Activated T-cell treated with anti-CD3 and anti-CD28 coated beads for 48 hours (primary cell): Measurements from ENCODE around the gene RPN2.

Experiments used
- DNase-seq: peaks from one replicate; pipeline ENCODE4 v3.0.0-alpha.2; 2020; ENCODE audit warnings: low read depth

RPN2 gene

DNA sequence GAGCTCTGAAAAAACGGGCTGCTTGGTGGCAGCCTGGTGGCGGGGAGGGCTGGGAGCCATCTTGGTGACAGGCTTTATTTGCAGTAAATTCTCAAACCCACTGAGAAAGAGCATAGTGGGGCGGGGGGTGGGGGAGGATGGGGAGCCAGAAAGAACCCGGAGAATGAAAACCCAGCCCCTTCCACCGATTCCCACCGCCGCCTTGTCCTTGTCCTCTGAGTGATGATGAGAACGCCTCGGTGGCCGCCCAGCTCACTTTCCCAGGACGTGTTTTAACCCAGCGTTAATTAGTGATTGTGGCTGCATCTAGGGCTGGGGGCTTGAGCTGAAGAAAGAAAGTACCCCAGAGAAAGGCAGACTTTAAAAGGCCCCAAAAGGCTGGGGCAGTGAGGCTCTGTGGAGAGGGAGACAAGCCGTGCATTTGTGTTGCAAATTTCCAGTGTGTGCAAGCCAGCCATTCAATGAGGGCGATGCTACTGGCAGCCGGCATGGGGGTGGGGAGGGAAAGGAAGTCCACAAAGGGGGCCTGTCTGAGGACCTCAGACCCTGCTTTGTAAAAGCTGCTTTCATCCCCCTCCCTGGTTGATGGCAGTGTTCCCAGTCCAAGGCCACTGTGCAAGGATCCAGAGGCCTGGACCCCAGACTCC is 88.7 kb downstream of the RPN2 start:
- DNase-seq, result no peak

DNA sequence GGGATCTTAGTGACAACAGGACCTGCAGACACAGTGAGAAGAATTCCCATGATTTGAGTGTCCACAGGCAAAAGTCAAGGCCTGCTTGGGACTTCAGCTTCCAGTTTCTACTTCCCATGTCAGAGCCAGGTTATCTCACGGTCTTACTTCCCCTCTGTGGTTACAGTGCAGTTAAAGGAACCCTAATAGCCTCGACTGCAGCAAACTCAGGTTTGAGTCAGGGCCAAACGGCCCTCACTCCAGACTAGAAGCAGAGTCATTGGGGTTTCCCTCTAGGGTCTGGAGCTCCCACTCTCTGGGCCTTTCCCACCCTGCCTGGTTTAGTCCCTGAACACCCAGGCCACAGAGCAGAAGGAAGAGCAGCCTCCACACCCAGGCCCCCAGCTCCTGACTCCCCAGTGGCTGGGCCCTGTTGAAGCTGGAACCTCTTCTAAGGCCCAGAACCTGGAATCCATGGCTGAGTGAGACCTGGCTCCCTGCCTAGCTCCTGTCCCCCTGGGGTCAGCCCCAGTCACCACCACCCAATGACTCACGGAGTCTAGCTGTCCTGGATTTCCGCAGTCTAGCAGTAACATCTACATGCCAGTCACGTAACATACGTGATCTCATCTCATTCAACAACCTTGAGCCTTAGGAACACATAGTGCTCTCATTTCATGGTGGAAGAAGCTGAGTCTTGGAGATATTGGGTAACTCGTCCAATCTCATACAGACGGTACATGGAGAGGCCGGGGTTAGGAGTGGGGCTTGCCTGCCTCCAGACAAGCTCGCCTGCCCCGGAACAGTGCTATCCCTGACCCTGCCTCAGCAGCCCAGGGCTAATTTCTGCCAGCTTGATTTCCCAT is 91.7 kb downstream of the RPN2 start:
- no peak for DNase-seq

DNA sequence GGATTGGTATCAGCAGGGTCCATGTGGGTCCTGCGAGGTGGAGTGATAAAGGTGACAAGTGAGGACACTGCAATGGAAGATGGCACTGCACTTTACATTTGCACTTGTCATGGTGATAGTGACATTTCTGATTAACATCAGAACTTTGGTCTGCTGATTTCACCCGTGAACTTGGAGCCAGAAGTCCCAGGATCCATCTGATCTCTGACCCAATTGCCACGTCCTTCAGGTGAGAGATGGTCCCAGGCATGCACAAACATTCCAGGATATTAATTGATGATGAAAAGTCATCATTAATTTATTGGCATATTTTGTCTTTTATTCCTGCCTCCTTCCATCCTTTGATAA is 92.3 kb downstream of the RPN2 start:
- DNase-seq, result no peak

DNA sequence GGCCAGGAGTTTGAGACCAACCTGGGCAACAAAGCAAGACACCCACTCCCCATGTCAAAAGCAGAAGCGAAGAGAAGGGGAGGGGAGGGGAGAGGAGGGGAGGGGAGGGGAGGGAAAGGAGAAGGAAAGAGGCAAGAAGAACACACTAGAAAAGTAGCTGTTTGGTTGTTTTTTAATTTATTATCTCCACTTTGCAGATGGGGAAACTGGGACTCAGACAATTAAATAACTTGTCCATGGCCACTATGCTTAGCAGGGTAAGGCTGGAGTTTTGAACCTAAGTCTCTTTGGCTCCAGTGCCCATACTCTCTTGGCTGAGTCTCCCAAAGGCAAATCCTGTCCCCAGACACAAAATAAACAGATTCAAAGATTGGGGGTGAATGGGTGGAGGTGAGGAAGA is 94.9 kb downstream of the RPN2 start:
- DNase-seq, result no peak

DNA sequence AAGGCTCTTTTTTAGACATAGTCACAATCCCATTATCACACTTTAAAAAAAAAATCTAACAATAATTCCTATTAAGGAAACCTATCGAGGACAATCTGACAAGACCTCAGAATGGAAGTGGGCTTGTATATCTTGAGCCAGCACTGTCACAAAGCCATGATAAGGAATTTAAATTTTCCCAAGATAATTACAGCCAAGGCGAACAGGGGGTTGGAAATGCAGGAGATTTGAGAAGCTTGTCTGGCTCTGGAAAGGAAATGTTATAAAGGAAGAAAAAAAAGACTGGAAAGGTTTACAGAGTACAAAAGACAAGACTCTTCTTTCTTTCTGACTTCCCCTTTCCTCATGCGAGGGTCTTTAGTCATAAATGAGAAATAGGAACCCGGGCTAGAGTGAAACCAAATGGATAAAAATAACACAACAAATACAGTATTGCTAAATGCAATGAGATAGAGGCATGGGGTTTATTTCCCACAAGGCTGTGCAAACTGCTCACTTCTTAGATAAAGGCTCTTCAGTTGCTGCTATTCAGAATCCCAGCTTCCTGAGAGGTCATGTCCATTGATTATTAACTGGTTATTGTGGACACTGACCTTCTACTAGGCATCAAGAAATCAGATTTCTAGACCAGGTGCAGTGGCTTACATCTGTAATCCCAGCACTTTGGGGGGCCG is 95.9 kb downstream of the RPN2 start:
- DNase-seq, result no peak

DNA sequence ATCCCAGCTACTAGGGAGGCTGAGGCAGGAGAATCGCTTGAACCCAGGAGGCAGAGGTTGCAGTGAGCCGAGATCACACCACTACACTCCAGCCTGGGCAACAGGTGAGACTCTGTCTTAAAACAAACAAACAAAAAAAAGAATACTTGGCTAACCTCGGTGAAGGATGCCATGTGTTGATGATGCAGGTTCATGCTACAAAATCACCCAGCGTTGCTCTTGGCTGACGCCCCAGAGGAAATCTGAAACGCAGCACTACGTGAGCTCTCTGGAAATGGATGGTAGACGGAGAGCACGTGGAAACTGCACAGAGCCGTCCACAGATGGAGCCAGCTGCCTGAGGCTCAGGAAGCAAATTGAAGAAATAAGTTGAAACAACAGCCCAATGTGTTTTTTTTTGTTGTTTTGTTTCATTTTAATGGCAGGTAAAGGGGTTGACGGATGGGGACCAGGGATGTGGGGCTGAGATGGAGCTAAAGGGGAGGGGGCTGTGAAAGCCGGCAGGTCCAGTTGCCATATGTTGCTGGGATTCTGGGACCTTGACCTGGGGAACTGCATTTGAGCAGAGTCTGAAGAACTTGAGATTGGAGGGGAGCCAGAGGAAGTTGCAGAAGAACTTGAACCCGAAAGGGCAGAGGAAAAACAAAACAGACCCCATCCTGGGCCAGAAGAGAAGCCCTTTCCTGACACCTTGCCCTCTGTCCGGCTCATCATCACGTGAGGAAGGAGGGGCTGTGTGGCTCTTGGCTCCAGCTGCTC is 97.5 kb downstream of the RPN2 start:
- DNase-seq, result no peak

DNA sequence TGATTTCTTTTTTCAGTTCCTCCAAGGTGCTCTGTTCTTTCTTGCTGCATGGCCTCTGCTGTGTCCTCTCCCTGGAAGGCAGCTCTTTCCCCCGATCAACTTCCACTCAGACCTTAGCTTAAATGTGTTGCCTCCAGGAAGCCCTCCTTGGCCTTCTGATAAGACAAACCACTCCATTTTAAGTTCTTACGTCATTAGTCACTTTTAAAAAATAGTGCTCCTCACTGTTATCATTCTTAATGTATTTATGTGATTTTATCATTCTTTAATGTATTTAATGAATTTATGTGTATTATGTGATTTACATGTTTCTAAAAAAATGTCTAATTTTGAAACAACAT is 98.1 kb downstream of the RPN2 start:
- no peak for DNase-seq

DNA sequence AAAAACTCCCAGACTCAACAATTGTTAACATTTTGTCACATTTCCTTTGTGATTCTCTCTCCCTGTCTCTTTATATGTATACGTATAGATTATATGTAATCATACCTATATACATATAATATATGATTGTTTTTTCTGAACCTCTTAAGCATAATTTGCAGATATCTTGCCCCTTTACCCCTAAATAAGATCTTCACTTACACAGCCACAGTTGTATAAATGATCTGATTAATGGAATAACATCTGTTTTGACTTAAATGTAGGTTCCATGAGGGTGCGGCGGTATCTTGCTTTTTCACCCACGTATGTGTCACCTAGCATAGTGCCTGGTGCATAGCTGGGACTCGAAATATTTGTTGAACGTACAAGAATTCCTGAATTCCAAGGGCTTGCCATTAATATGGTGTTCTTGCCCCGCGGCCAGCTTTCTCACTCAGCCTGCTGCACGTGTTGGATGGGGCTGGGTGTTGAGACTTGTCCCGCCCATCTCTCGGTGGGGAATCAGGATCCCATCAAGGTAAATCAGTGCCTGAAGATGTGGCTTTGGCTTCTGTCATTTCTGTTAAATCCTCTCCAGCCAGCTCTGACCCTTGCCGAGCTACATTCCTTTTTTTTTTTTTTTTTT is 99.9 kb downstream of the RPN2 start:
- no peak for DNase-seq

DNA sequence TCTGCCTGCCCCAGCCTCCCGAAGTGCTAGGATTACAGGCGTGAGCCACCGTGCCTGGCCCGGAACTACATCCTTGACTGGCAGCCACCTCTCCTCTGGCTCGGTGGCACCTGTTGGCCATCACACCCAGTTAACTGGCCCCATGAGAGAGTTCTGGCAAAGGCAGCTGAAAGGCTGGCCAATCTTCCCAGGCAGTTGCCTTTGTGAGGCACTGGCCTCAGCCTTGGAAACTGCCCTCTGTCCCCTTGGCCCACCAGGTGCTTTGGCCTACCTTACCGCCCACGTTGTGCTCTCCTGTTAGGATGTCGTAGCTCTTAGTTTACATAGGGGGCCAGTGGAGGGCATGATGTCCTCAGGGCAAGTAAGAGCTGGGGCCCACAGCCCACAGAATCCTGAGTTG is 100.7 kb downstream of the RPN2 start:
- no peak for DNase-seq

DNA sequence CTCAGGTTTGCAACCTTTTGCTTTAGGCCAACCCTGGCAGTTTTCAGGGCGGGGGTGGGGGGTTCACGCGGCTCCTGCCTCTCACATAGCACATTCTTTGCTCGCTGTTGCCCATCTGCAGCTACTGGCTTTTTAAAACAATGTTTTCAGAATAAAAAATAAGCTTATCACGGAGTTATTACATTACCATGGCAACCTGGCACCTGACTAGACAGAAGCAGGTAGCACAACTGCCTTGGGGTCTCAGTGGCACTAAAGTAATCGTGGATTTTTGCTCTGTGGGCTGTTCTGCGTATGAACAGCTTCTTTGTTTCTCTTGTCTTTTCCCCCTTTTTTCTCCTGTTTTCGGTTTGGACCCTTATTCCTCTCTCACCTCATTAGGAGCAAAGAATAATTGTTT is 101.3 kb downstream of the RPN2 start:
- DNase-seq, result no peak

DNA sequence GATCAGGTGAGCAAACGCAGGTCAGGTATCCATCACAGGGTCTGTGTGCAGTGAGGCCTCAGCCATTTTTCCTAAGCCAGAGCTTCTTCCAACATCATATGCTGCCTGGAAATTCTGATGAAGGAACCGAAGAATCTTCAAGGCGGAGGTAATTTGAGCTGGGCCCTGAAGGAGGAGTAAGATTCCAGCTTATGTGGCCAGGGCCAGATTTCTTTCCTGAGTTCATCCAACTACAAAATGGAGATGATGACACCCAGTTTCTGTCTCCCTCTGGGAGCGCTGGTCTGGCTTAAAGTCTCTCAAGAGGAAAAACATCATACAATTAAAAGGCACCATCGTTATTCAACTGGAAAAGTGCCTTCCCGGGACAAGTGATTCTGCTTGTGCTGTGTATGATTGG is 103.4 kb downstream of the RPN2 start:
- no peak for DNase-seq

DNA sequence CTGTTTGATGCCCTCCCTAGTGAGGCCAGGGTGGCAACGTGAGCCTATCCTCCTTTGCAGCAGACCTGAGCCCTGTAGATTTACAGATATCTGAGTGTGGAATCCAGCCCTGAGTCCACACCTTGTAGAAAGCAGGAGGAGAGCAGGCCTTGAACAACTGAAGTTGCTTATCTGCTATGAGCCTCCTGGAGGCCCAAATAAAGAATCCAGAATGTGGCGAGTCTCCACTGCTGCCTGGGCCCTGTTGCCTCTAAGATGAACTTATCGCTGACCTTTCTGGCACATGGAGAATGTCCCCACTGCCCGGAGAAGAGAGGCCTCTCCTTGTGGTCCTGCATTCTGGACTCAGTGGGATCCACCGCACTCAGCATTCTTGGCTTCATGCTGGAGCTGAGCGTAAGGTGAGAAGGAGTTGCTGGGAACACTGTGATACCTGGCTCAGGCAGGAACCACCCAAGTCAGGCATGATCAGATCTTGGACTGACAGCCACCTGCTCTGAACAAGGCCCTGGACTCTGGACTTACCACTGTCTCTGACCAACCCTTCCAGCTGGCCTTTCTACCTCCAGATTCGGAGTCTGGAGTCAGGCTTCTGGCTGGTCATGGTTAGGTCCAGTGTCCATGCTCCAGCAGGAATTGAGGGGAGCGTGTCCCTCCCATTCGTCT is 104.5 kb downstream of the RPN2 start:
- DNase-seq, result no peak

DNA sequence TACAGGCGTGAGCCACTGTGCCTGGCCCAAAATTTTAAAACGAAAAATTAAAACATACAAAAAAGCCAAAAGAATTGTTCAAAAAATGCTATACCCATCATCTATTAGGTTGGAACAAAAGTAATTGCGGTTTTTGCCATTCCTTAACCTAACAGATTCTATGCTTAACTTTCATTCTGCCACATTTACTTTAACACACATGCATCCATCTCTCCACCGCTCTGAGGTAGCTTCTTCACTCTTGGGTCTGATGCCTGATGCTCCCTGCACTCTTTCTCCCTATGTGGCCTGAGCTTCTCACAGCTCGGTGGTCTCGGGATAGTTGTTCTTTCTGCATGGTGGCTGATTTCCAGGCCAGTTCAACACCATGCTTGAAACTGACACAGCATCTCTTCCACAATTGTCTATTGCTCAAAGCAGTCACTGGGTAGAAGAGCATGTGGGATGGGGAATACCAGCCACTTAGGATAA is 105.6 kb downstream of the RPN2 start:
- DNase-seq, result no peak

DNA sequence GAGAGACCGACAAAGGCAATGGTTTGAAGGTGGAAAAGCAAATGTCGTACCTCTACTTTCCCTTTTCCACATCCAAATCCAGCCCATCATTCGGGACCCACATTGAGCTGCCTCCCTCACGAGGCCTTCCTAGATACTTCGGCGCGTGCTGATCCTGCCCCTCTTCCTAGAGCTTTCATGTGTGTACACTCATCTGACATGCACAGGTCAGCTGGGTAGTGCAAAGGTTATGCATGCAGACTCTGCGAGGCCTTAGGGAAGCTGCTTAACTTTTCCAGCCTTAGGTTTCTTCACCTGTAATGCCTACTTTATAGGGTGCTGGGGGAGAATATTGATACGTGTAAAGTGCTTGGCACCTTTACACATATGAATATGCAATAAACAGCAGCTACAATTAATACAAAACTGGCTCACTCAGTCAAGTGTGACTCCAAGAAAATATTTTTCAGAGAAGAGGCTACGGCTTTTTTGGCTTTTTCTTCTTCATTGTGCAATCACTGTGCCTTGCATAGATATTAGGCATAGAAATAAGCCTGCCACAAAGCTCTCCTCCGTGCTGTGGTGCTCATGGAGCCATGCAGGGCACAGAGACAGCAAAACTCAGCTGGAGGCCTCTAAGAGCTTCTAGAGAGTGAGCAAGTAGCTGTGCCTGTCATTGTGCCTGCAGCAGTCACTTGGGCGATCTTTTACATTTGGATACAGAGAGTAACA is 106.7 kb downstream of the RPN2 start:
- DNase-seq, result no peak

DNA sequence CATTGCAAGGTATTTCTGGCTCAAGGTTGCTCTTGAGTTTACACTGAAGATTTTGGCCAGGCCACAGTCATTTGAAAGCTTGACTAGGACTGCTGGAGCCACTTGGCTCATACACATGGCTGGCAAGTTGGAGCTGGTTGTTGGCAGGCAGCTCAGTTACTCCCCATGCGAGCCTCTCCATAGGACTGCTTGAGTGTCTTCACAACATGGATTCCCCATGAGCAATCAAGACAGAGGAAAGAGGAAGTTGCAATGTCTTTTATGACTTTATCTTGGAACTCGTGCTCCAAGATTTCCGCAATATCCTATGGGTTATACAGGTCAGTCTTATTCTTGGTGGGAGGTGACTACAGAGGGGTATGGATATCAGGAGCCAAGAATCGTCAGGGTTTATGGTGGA is 109.0 kb downstream of the RPN2 start:
- DNase-seq, result no peak

DNA sequence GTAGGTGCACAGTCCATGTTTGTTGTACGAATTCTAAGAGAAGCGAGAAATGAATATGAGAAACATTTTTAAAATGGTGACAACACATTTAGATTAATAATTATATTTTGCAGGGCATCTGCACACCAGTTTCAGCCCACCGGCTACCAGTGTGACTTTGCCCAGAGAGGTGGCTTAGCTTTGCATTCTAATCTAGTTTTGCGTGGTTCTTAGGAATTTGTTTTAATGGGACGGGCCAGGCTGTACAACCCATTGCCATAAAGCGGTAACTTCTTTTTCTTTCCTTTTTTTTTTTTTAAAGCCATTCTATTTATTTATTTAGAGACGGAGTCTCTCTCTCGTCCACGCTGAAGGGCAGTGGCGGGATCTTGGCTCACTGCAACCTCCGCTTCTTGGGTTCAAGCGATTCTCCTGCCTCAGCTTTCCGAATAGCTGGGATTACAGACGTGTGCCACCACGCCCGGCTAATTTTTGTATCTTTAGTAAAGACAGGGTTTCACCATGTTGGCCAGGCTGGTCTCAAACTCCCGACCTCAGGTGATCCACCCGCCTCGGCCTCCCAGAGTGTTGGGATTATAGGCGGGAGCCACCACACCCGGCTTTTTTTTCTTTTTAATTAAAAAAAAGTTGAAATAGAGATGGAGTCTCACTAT is 111.2 kb downstream of the RPN2 start:
- no peak for DNase-seq
